Measurements from ENCODE around the gene HLA-DQB1.
"Not testable (repeated sequence)": the region's sequence is repeated elsewhere in the genome, so short reads cannot be mapped to it uniquely, and the experiment has no call there.

HLA-DQB1 gene

DNA sequence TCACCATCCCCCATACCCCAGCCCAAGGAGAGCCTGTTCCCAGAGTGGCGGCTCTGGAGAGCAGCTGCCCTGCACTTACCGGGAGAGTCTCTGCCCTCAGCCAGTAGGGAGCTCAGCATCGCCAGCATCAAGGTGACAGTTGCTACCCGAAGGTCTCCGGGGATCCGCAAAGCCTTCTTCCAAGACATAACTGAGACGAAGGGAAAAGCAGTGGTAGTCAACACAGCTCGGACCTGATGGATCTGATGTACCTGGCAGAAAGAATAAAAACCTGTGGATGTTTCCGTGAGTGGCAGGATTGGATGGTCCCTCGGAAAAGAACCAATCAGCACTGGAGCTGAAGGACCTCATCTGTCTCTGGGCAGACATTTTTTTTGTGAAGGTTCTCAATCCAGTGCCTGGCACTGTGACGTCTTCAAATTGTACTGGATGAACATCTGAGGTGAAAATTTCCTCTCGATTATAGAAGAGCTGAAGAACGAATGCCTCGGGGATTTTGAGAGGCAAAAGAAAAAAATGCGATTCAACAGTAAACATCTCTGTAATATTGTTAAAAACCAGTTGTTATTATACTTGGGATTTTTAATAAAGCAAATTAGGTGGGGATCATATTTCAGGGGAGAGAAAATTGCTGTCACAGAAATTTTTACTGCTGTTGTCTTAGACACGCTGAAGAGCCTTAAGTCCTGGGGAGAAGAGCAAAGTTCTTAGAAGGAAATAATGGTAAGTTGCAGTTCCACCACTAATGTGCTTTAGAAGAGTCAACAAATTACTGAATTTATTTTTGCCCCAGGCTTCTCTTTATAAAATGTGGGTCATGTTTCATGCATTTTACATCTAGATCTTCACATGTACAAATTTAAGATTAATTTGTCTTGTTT lies at the start of gene HLA-DQB1:
TSS of gene HLA-DQB1 (minus strand) at position 238 of the 881 bp plus-strand sequence. CDS start at position 188, 50 bp downstream.
- DNase-seq = no peak

DNA sequence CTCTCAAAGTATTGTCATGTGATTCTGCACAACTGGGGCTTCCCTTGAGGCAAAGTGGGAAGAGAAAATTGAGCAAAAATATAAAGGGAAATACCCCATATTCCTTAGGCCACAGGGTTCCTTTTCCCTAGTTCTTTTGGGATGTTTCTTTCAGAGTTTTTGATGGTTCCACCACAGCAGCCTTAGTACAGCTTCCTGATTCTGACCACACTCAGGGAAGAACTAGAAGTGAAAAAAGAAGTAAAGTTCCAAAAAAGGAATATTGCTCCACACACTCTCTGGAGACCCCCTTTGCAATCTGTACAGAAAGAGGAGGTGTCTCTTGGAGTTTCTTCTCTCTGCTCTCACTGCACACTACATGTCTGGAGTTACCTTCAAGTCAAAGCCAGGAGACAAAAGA lies 46.8 kb upstream of the HLA-DQB1 start:
- no peak for DNase-seq

DNA sequence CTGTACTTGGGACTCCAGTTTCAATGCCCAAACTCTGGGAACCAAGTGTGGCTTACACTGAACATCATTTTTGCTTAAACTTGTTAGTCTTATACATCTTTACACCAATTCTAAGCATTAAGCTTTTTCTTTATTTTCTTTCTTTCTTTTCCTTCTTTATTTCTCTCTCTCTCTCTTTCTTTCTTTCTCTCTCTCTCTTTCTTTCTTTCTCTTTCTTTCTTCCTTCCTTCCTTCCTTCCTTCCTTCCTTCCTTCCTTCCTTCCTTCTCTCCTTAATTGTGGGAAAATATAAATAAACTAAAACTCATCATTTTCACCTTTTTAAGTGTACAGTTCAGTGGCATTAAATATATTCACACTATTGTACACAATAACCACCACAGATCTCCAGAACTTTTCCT lies 43.2 kb upstream of the HLA-DQB1 start:
- DNase-seq = no peak

GRCh38 chr6:32705164-32705563 lies 38.7 kb upstream of the HLA-DQB1 start:
- DNase-seq = not testable (repeated sequence)

- no peak for DNase-seq
Measured at GRCh38 chr6:32703347-32703746, 36.9 kb upstream of the HLA-DQB1 start.

DNA sequence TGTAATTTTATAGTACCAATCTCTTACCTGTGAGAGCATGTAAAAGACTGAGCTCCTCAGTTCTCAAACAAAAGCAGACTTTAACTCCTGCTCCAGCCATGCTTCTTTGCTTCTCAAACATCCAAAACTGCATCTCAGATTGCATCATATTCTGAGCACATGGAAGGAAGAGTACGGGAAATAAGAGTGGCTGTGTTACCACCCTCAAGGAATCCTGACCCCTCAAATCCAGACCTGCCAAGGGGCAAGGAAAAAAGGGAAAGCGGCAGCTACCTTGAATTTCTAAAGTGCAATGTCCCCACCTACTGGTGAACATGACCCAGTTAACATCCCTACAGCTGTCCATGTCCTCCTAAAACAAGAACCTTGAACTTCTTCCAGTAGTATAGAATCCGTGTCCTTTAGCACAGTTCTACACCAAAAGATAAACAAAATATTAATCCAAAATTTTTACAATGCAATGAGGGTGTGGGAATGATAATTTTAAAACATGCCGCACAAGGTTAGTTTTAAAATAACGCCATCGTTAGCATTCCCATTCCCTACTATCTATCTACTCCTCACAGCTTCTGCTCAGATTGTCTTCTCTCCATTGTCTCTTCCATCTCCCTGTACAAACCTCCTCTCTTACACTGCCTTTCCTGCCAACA lies 34.1 kb upstream of the HLA-DQB1 start:
- peak; percentile 37 for DNase-seq

- DNase-seq = no peak
Measured at GRCh38 chr6:32697031-32697430, 30.6 kb upstream of the HLA-DQB1 start.

- DNase-seq = no peak
Measured at GRCh38 chr6:32692019-32692418, 25.6 kb upstream of the HLA-DQB1 start.

GRCh38 chr6:32689531-32690501 lies 23.4 kb upstream of the HLA-DQB1 start:
- DNase-seq = no peak

GRCh38 chr6:32685603-32686002 lies 19.1 kb upstream of the HLA-DQB1 start:
- DNase-seq = no peak

DNA sequence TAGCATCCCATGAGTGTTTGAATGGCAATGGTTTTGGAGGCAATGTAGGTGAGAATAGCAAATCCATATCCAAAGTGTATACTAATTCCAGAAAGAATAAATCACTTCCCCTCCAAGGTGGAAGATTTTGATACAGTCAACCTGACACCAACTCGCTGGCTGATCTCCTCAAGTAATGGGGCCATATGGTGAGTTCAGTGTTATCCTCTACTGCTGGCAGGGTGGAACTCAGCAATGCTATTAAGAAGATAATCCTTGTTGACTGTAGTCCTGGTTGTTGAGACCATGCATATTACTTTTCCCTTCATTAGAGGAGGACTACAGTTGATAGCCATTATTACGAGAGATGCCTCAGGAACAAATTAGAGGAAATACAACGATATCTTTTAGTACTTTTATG lies 17.8 kb upstream of the HLA-DQB1 start:
- DNase-seq = no peak

DNA sequence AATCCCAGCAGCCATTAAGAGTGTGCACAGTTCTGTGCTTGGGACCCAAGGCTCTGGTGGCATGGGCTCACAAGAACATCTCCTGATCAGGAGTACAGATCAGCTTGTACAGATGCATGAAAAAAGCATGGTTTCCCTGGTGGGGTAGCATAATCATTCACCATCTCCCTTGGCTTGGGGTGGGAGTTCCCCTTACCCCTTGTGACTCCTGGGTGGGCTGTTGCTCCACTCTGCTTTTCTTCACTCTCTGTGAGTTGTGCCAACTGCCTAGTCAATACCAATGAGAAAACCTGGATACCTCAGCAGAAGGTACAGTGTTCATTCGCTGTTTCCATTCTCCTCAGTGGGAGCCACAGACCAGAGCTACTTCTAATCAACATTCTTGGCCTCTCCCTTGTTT lies 13.6 kb upstream of the HLA-DQB1 start:
- DNase-seq = no peak

- no peak for DNase-seq
Measured at GRCh38 chr6:32679492-32679891, 13.0 kb upstream of the HLA-DQB1 start.

DNA sequence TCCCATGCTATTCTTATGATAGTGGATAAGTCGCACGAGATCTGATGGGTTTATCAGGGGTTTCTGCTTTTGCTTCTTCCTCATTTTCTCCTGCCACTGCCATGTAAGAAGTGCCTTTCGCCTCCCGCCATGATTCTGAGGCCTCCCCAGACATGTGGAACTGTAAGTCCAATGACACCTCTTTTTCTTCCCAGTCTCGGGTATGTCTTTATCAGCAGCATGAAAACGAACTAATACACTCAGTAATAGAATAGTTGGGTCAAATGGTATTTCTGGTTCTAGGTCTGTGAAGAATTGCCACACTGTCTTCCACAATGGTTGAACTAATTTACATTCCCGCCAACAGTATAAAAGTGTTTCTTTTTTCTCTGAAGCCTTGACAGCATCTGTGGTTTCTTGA lies 7.7 kb upstream of the HLA-DQB1 start:
- not testable (repeated sequence) for DNase-seq

GRCh38 chr6:32671908-32672307 lies 5.5 kb upstream of the HLA-DQB1 start:
- not testable (repeated sequence) for DNase-seq

GRCh38 chr6:32669893-32670292 lies 3.4 kb upstream of the HLA-DQB1 start:
- DNase-seq = no peak

DNA sequence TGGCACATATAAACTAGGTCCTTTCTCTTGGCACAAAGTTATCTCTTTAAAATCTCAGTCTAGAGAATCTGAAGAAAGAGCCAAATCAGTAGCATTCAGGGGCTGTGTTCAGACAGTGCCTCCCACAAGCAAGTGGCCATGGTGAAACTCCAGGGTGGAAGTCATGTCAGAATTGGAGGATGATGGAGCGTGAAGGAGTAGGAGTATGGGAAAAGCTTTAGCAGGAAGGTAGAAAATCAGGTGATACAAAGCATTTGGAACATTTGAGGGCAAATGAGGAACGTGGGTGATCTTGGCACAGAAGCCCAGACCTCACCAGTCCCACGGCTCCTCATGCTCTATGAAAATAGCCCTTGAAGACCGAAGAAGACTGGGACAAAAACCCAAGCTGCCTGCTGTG lies 2.8 kb upstream of the HLA-DQB1 start:
- no peak for DNase-seq

DNA sequence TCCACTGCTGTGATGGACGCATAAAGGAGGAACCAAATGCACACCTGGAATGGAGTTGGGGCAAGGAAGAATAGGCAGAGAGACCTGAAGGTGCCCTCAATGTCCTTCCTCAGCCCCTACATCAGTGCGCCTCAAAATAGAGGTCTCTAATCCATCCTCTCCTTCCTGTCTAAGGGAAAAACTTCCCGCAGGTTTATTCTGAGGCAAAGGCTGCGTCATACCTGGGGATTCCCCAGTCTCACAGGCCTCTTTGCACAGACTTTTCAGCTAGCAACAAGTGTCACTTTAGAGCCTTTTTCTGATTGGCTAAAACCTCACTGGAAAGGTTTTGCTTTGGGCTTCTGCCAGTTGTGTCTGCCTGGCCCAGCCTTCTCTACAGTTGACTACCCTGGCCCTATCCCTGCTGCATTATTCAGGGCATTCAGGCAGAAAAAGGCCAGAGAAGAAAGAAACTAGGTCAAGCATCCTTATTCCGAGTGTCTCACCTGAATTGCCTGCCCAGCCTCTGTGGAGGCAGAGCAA lies 1.8 kb upstream of the HLA-DQB1 start:
- no peak for DNase-seq

- no peak for DNase-seq
Measured at GRCh38 chr6:32665661-32666060, 796 bp downstream of the HLA-DQB1 start.

- no peak for DNase-seq
Measured at GRCh38 chr6:32664827-32665362, 1.6 kb downstream of the HLA-DQB1 start.

GRCh38 chr6:32664354-32664753 lies 2.1 kb downstream of the HLA-DQB1 start:
- no peak for DNase-seq

- DNase-seq = no peak
Measured at GRCh38 chr6:32662836-32663235, 3.6 kb downstream of the HLA-DQB1 start.

DNA sequence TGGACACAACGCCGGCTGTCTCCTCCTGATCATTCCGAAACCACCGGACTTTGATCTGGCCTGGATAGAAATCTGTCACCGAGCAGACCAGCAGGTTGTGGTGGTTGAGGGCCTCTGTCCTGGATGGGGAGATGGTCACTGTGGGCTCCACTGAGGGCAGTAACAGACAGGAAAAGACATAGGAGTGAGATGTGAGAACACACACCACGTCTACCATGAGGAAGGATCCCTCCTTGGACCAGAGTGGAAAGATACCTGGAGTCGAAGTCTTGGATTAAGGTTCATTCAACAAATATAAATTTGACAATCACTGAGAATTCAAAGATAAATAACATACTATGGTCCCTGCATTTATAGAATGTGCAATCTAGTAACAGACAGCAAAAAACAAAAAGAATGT lies 4.4 kb downstream of the HLA-DQB1 start:
- no peak for DNase-seq
